Measurements from ENCODE around the gene EPX. TPM values are rescaled to one million over a fixed set of nuclear protein-coding genes. Genes with fewer than 3 reads are reported as not detected.
A peak's percentile ranks its signal among the peaks of the same experiment; 100 is the strongest.

Gene EPX
- total RNA-seq, 4 donors from 2014 or later: not detected

- Histone ChIP-seq H3K36me3 (no peaks in the 10 kb centered on the region), H3K27me3 (peaks cover 85% of the 10 kb centered on the region), H3K4me1 (peaks cover 0 to 13% (median 0%) of the 10 kb centered on the region in 3 donors), H3K4me3 (no peak overlapping the region), H3K9me3 (peaks cover 0 to 8% (median 0%) of the 10 kb centered on the region in 3 donors), H3K27ac (no peak overlapping the region)
- 82 to 85% methylated on average over 3 of the region's 3 CpGs for WGBS, 2 donors (ENCODE audit: low coverage in 1 of 2)
- no peak for ATAC-seq
- TF ChIP-seq, protein P1, sequence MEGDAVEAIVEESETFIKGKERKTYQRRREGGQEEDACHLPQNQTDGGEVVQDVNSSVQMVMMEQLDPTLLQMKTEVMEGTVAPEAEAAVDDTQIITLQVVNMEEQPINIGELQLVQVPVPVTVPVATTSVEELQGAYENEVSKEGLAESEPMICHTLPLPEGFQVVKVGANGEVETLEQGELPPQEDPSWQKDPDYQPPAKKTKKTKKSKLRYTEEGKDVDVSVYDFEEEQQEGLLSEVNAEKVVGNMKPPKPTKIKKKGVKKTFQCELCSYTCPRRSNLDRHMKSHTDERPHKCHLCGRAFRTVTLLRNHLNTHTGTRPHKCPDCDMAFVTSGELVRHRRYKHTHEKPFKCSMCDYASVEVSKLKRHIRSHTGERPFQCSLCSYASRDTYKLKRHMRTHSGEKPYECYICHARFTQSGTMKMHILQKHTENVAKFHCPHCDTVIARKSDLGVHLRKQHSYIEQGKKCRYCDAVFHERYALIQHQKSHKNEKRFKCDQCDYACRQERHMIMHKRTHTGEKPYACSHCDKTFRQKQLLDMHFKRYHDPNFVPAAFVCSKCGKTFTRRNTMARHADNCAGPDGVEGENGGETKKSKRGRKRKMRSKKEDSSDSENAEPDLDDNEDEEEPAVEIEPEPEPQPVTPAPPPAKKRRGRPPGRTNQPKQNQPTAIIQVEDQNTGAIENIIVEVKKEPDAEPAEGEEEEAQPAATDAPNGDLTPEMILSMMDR (IDR thresholded peaks at IDR 0.05): no peak
- TF ChIP-seq POLR2A (IDR thresholded peaks at IDR 0.05): no peak
- no peak for TF ChIP-seq EP300 (IDR thresholded peaks at IDR 0.05)
- no peak for TF ChIP-seq POLR2AphosphoS5 (IDR thresholded peaks at IDR 0.05)
Observed at GRCh38 chr17:58161566-58161965, 31.0 kb upstream of the EPX start.

GRCh38 chr17:58165981-58166380 lies 26.5 kb upstream of the EPX start:
- H3K27me3 ChIP-seq: peaks cover 79% of the 10 kb centered on the region
- ATAC-seq: no peak
- TF ChIP-seq, protein P1 (IDR thresholded peaks at IDR 0.05): no peak
- TF ChIP-seq POLR2AphosphoS5 (IDR thresholded peaks at IDR 0.05) (no peak), EP300 (IDR thresholded peaks at IDR 0.05) (no peak), POLR2A (IDR thresholded peaks at IDR 0.05) (no peak)
- no peaks in the 10 kb centered on the region for H3K36me3 ChIP-seq
- WGBS, 2 donors (ENCODE audit: low coverage in 1 of 2): 11 to 33% methylated on average over 2 of the region's 2 CpGs
- no peak overlapping the region for H3K4me3 ChIP-seq
- no peak overlapping the region for H3K27ac ChIP-seq
- no peaks in the 10 kb centered on the region for H3K4me1 ChIP-seq
- peaks cover 0 to 8% (median 0%) of the 10 kb centered on the region in 3 donors for H3K9me3 ChIP-seq

GRCh38 chr17:58166682-58167081 lies 25.8 kb upstream of the EPX start, which contains the start of gene OR4D2:
Gene OR4D2, plus strand, starts transcription at chr17:58166982. Its CDS starts 2,674 bp downstream, at chr17:58169656.
- no peak within 1 kb of the TSS for H3K4me3 ChIP-seq
- TF ChIP-seq EP300 (IDR thresholded peaks at IDR 0.05): no peak
- TF ChIP-seq, protein P1 (IDR thresholded peaks at IDR 0.05): no peak
- TF ChIP-seq POLR2AphosphoS5 (IDR thresholded peaks at IDR 0.05): no peak
- no peak for TF ChIP-seq POLR2A (IDR thresholded peaks at IDR 0.05)
- WGBS, 2 donors (ENCODE audit: low coverage in 1 of 2): 58% methylated on average over 6 of the region's 6 CpGs
- no peak for ATAC-seq
- H3K9me3 ChIP-seq: peaks cover 0 to 8% (median 0%) of the 10 kb centered on the region in 3 donors
- no peak within 1 kb of the TSS for H3K27ac ChIP-seq
- H3K4me1 ChIP-seq: no peaks in the 10 kb centered on the region
- peaks cover 75% of the 10 kb centered on the region for H3K27me3 ChIP-seq
- no peaks in the 10 kb centered on the region for H3K36me3 ChIP-seq

GRCh38 chr17:58170622-58171021 lies 21.9 kb upstream of the EPX start:
- Histone ChIP-seq H3K4me1 (no peaks in the 10 kb centered on the region), H3K27ac (no peak overlapping the region), H3K4me3 (no peak overlapping the region), H3K27me3 (peaks cover 55% of the 10 kb centered on the region), H3K36me3 (no peaks in the 10 kb centered on the region), H3K9me3 (no peaks in the 10 kb centered on the region)
- ATAC-seq: no peak
- 43 to 65% methylated on average over 4 of the region's 4 CpGs for WGBS, 2 donors (ENCODE audit: low coverage in 1 of 2)
- TF ChIP-seq, protein P1 (IDR thresholded peaks at IDR 0.05): no peak
- TF ChIP-seq POLR2AphosphoS5 (IDR thresholded peaks at IDR 0.05) (no peak), POLR2A (IDR thresholded peaks at IDR 0.05) (no peak), EP300 (IDR thresholded peaks at IDR 0.05) (no peak)

GRCh38 chr17:58172369-58173071 lies 20.0 kb upstream of the EPX start:
- Histone ChIP-seq H3K4me3 (no peak overlapping the region), H3K36me3 (no peaks in the 10 kb centered on the region), H3K9me3 (no peaks in the 10 kb centered on the region), H3K27ac (no peak overlapping the region), H3K4me1 (no peaks in the 10 kb centered on the region), H3K27me3 (peaks cover 46% of the 10 kb centered on the region)
- WGBS, 2 donors (ENCODE audit: low coverage in 1 of 2): 21% methylated on average over 2 of the region's 2 CpGs; no CpG with 5 or more reads in 1 of the 2 donors
- TF ChIP-seq EP300 (IDR thresholded peaks at IDR 0.05): no peak
- no peak for TF ChIP-seq POLR2AphosphoS5 (IDR thresholded peaks at IDR 0.05)
- no peak for TF ChIP-seq POLR2A (IDR thresholded peaks at IDR 0.05)
- TF ChIP-seq, protein P1 (IDR thresholded peaks at IDR 0.05): peak in 1 of 4 experiments; percentile 24
- no peak for ATAC-seq

Data from gastroesophageal sphincter (tissue), 4 donors.